Renal cortical epithelial cell (primary cell): ENCODE measurements around the gene LRRK2. TPM values are rescaled to one million over a fixed set of nuclear protein-coding genes. Genes with fewer than 3 reads are reported as not detected.
"Not testable (repeated sequence)": the region's sequence is repeated elsewhere in the genome, so short reads cannot be mapped to it uniquely, and the experiment has no call there.

ENCODE experiments used
- DNase-seq: peaks from one replicate; pipeline ENCODE4 v3.0.0-alpha.2; 2011; ENCODE audit warnings: low read depth
- total RNA-seq: library from RNA; depleted of rRNA; stranded (reverse); fragments of >200 nt; gene quantifications from 2 replicates; pipeline ENCODE4 v1.2.3, GENCODE V29; 2014

Gene LRRK2
- total RNA-seq, 1 donor from 2014 or later = 22.4 TPM

GRCh38 chr12:40212566-40212965 lies 12.2 kb upstream of the LRRK2 start:
- DNase-seq = no peak

- peak; percentile 80 for DNase-seq
These were observed 8.8 kb upstream of the LRRK2 start for GRCh38 chr12:40215982-40216381.

DNA sequence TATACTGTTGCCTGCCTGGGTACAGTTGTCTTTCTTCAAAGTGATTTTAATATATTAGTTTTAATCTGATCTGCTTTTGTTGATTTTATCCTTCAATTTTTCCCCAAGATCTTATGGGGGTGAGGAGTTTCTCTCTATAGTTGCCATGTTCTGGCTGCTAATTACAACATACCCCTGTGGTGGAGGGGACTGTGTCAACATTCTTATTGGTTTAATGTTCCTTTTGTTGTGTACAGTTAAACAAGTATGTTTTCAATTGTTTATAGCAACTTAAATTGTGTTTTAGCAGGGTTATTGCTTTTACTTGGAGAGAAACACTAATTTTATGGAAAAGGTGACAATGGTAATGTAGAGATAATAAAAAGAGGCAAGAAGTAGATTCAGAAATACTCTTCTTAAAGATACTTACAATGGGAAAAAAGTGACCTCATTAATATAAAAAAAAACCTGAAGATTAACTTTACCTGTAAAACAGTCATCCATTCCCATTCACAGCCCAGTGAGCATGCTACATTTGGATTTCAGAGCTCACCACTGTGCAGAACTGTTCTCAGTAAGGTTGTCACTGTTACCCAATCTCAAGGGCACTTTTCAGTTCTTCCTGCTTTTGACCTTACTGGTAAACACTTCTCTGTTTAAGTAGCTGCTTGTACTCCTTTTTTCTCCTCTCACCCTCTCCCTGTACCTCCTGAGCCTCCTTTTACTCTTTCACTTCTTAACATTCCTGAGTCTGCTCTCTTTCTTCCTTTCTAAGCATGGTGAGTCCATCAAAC lies 8.1 kb upstream of the LRRK2 start:
- peak; percentile 89 for DNase-seq

DNA sequence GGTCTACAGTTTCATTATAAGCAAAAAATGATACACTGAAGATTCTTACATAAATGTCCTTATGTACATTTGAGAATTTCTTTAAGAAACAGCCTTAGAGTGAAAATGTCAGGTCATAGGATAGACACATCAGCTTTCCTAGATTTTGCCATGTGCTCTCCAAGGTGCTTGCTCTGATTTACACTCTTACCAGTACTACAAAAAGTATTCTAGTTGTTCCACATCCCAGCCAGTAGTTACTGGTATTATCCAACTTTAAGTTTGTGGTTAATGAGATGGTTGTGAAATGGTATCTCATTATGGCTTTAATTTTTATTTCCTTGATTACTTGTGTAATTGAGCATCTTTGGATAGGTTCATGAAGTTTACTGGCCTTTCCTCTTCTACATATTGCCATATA lies 5.0 kb upstream of the LRRK2 start:
- peak; percentile 52 for DNase-seq

- DNase-seq = no peak
These were observed 2.5 kb upstream of the LRRK2 start for GRCh38 chr12:40222247-40222646.

DNA sequence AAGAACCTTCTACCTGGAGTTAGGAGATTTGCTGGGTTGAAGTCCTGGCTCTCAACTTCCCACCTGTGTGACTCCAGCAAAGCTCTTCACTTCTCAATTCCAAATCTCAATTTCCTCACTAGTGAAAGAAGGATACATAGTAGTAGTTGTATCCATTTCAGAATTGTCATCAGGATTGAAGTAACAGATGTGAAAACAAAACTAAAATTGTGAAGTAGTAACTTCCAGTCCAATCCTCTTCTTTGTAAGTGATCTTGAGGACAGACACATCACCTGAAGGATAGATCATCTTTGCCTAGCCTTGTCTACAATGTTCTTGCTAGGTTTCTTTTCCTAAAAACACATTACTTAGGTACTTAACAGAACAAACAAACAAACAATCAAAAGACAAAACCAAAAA lies 1.2 kb upstream of the LRRK2 start:
- DNase-seq = no peak

- DNase-seq = peak; percentile 24
These were observed 663 bp downstream of the LRRK2 start for GRCh38 chr12:40225337-40225983.

- DNase-seq = peak; percentile 81
These were observed 1.3 kb downstream of the LRRK2 start for GRCh38 chr12:40225984-40226602.

- DNase-seq = peak; percentile 90
These were observed 1.9 kb downstream of the LRRK2 start for GRCh38 chr12:40226705-40227104.

DNA sequence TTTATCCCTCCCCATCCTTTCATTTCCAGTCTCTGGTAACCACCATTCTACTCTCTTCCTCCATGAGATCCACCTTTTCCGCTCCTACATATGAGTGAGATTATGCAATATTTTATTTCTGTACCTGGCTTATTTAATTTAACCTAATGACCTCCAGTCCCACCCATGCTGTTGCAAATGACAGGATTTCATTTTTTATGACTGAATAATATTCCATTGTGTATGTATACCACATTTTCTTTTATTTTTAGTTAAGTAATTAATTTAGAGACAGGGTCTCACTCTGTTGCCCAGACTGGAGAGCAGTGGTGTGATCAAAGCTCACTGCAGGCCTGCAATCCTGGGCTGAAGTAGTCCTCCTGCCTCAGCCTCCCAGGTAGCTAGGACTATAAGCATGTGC lies 2.6 kb downstream of the LRRK2 start:
- no peak for DNase-seq

DNA sequence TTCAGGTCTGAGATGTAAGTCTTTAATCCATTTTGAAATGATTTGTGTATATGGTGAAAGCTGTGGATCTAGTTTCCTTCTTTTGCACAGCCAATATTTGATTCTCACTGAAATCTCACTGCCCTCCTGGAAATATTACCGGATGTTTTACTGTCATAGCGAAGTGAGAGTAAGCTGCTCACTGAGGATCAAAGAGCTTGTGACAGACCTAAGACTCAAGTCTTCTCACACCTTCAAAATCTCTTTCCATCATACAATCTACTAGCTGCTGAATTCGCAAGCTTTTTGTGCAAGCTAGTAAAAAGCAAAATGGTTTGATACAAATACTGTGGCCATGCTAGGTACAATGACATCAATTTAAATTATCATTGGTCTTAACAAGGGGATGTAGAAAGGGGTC lies 3.9 kb downstream of the LRRK2 start:
- no peak for DNase-seq

DNA sequence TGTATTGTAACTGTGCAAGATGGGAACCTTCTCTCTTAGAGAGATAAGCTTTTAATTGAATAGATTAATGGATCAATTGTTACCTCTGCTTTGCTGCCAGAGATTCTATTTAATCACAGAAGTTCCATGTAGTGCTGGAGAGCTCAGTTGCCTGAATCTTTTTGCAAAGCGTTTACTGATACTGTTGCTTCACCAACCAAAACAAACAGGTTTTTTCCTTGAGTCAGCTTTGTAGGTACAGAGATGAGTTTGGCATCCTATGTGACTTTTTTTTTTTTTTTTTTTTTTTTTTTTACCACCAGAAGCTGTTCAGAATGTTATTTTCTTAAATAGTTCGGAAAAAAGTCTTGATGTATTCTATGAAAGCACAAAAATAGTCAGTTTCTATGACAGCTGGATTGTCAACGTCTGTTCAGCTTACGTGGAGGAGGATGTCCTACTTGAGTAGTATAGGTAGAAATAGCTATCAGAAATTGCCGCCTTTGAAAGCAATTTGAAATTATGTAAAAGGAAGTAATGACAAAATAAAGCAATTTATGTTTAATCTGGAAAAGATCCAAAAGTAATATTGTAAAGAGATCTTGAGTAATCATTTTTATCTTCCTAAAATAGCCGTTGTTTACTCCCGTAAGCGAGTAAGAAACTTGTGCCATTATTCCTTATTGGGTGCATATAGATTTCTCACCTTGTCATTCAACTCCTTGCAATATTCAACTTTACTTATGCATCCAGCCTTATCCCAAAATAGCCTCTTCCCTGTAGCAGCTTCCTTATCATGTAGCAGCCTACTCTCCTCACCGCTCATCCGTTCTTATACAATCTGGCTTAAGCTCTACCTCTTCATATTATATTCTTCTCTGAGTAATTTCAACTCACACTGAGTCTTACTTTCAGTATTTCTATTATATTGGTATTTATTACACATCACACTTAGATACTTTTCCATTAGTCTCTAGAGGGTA lies 5.2 kb downstream of the LRRK2 start:
- DNase-seq = no peak

GRCh38 chr12:40232602-40233001 lies 7.8 kb downstream of the LRRK2 start:
- DNase-seq = no peak

- no peak for DNase-seq
These were observed 9.1 kb downstream of the LRRK2 start for GRCh38 chr12:40233741-40234367.

DNA sequence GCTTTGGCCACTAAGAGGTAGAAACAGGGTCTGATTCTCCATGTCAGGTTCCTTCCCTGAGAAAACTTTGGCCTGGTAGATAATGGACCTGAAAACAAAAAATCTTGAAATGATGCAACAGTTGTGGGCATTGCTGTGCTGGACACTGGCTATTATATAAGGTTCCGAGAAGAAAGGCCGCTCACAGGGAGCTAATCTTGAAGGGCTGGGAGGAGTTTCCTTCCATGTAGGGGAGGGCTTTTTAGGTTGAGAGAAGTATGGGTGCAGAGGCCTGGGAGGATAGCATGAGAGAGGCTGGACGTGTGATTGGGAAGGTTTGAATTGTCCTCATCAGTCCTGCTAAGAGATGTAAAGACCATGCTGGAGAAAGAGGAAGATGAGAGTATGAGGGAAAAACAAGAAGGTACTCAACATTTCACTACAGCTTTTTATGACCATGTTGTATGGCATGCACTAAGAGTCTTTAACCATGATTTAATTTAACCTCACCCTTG lies 11.6 kb downstream of the LRRK2 start:
- DNase-seq = no peak

DNA sequence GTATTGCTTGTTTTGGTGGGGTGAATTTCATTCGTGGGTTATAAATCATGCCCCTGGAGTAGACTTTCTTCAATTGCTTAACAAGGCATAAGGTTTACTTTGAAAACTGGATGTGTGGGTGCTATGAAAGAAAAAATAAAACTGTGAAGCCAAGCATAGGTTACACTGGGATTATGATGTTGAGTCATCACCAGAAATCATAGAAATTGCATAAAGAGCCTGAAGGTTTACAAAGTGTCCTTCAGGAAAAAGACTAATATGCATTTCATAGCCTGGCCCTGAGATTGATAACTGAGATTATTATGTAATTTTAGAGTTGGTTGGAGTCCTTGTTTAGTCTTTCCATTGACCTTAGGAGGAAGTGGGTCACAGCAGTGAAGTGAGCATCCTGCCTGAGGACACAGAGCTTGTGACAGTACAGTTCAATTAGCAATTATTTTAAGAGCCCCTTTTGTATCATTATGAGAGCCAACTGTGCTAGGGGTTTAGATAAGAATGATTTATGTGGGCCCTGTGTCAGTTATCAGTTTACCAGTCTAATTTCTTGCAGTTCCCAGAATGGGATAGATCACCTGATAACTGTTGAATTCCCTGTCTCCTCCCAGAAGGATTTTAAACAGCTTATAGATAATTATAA lies 13.6 kb downstream of the LRRK2 start:
- no peak for DNase-seq

DNA sequence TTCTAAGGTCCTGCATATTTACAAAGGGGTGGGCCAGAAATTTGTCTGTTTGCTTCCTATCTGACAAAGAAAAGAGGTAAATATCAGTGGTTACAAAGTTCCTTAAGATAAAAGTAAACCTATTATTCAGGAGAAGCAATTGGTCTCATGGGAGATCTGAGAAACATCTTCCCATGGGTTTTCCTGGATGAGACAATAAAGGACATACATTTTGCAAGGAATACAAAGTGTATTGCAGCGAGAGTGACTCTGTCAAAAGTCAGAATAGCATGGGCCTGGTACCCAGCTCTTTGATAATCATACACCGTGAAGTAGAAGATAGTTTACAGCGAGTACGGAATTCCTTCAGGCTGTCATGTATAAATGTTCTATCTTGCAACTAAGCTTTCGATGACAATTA lies 14.2 kb downstream of the LRRK2 start:
- no peak for DNase-seq

- no peak for DNase-seq
These were observed 16.0 kb downstream of the LRRK2 start for GRCh38 chr12:40240779-40241178.

GRCh38 chr12:40241741-40242140 lies 16.9 kb downstream of the LRRK2 start:
- DNase-seq = no peak

GRCh38 chr12:40244526-40245156 lies 19.8 kb downstream of the LRRK2 start:
- not testable (repeated sequence) for DNase-seq
